ENCODE data around the gene C3. TPM values are rescaled to one million over a fixed set of nuclear protein-coding genes. Genes with fewer than 3 reads are reported as not detected.
A peak's percentile ranks its signal among the peaks of the same experiment; 100 is the strongest.
"Not testable (repeated sequence)": the region's sequence is repeated elsewhere in the genome, so short reads cannot be mapped to it uniquely, and the experiment has no call there.

The C3 gene
- total and polyA plus RNA-seq, 7 donors = 9.0 to 1,284 (median 317) TPM

DNA sequence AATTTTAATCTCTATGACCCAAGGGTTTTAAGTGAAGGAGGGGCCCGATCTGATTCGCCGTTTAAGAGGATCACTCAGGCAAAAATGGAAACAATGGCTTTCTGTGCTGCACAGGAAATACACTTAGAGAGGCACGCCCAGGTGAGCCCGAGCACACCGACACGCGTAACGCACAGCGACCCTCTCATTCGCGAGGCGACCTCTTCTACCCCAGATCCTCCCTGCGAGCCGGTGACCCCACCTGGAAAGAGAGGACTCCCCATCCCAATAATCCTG is 46.6 kb upstream of the C3 start:
- intact Hi-C loops (cut with DNase I) = no loop called here
- H3K27ac ChIP-seq = no peak overlapping the region
- peaks cover 0 to 11% (median 10%) of the 10 kb centered on the region in 4 donors for H3K4me1 ChIP-seq
- no peaks in the 10 kb centered on the region for H3K36me3 ChIP-seq
- peaks cover 20 to 50% (median 41%) of the 10 kb centered on the region in 3 donors for H3K27me3 ChIP-seq
- no peaks in the 10 kb centered on the region for H3K9me3 ChIP-seq
- no peak for DNase-seq
- peak overlapping the region in 3 of 4 donors; percentile 9 to 28 (median 26) for H3K4me3 ChIP-seq
- TF ChIP-seq POLR2AphosphoS5 (IDR thresholded peaks at IDR 0.05) = no peak
- TF ChIP-seq POLR2A (IDR thresholded peaks at IDR 0.05) = no peak
- TF ChIP-seq EP300 (IDR thresholded peaks at IDR 0.05) = no peak
- TF ChIP-seq CTCF (IDR thresholded peaks at IDR 0.05) = no peak
- 1% methylated on average over 15 of the region's 15 CpGs for WGBS, 2 donors

DNA sequence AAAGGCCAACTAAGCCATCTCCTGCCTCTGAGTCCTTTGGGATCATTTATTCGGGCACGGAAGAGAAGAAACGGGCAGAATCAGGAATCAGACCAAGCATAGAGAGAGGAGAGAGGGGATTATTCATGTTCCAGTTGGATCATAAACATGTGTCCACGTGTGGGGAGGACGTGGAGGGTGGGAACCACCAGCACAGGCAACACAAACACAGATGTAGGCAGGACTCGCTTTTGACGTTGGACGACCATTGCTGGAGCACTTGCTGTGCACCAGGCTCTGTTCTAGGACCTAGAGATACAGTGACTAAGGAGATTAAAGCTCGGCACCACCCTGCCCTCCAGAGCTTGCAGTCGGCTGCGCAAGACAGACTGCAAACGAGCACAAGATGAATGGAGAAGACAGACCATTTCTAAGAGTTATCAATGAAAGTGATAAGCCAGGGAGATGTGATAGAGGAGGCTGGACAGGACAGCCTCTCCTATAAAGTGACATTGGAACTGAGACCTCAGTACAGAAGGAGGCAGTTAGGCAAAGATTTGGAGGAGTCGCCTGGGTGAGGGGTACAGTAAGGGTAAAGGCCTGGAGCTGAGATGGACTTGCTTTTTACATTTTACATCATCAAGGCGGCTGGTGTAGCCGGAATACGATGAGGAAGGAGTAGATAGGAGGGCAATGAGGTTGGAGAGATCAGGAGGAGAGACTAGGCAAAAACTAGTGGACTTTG is 46.1 kb upstream of the C3 start:
- 7 to 39% methylated on average over 16 of the region's 16 CpGs for WGBS, 2 donors
- intact Hi-C loops (cut with DNase I) = no loop called here
- peaks cover 0 to 11% (median 10%) of the 10 kb centered on the region in 4 donors for H3K4me1 ChIP-seq
- H3K27me3 ChIP-seq = peaks cover 20 to 46% (median 41%) of the 10 kb centered on the region in 3 donors
- H3K9me3 ChIP-seq = no peaks in the 10 kb centered on the region
- H3K4me3 ChIP-seq = peak overlapping the region in 1 of 4 donors; percentile 26
- DNase-seq = no peak
- no peaks in the 10 kb centered on the region for H3K36me3 ChIP-seq
- H3K27ac ChIP-seq = peak overlapping the region in 2 of 4 donors; percentile 1 to 24
- TF ChIP-seq POLR2A (IDR thresholded peaks at IDR 0.05) (no peak), POLR2AphosphoS5 (IDR thresholded peaks at IDR 0.05) (no peak), CTCF (IDR thresholded peaks at IDR 0.05) (no peak), EP300 (IDR thresholded peaks at IDR 0.05) (no peak)

DNA sequence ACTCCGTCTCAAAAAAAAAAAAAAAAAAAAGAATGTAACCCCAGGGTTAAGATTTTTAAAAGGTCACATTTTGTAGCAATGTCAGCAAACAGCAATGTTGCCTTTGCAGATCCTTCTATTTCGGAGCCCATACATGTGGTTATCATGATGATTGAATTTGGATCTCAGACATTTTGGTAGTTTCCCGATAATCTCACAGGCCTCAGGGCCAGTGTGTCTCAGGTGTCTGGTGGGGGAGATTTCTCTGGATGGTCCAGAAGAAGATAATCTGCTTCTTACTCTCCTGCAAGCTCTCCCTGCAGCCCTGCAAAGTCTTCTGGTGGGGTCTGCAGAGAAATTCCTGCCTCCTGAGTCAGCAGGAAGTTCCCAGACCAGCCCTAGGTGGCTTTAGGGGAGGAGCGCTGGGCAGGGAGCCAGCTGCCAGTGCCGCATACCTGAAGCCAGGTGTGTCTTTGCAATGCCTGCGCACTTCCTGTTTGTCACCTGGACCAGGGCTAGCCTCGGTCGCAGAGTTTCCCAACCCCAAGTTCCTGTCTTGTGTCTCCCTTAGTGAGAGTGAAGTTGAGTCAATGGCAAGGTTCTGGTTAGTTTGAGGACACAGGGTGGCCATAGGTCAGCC is 45.4 kb upstream of the C3 start:
- no peak overlapping the region for H3K4me3 ChIP-seq
- DNase-seq = no peak
- TF ChIP-seq EP300 (IDR thresholded peaks at IDR 0.05) = no peak
- TF ChIP-seq POLR2A (IDR thresholded peaks at IDR 0.05) = peak in 1 of 2 donors; percentile 57
- peak in 1 of 4 donors; percentile 18 for TF ChIP-seq POLR2AphosphoS5 (IDR thresholded peaks at IDR 0.05)
- TF ChIP-seq CTCF (IDR thresholded peaks at IDR 0.05) = no peak
- intact Hi-C loops (cut with DNase I) = no loop called here
- H3K4me1 ChIP-seq = peaks cover 0 to 11% (median 10%) of the 10 kb centered on the region in 4 donors
- no peaks in the 10 kb centered on the region for H3K36me3 ChIP-seq
- peak overlapping the region in 2 of 4 donors; percentile 1 to 24 for H3K27ac ChIP-seq
- H3K9me3 ChIP-seq = no peaks in the 10 kb centered on the region
- WGBS, 2 donors = 17 to 38% methylated on average over 8 of the region's 8 CpGs
- H3K27me3 ChIP-seq = peaks cover 20 to 46% (median 41%) of the 10 kb centered on the region in 3 donors

GRCh38 chr19:6762253-6762797 is 41.9 kb upstream of the C3 start:
- intact Hi-C loops (cut with DNase I); H3K36me3 ChIP-seq; H3K9me3 ChIP-seq; H3K27ac ChIP-seq; H3K4me3 ChIP-seq; H3K4me1 ChIP-seq; DNase-seq: not testable (repeated sequence)
- WGBS, 2 donors = 81 to 91% methylated on average over 8 of the region's 8 CpGs
- peaks cover 15 to 35% (median 23%) of the 10 kb centered on the region in 3 donors for H3K27me3 ChIP-seq

- no peaks in the 10 kb centered on the region for H3K36me3 ChIP-seq
- WGBS, 2 donors = 82 to 83% methylated on average over 4 of the region's 4 CpGs
- peaks cover 5 to 23% (median 12%) of the 10 kb centered on the region in 3 donors for H3K27me3 ChIP-seq
- intact Hi-C loops (cut with DNase I) = no loop called here
- H3K27ac ChIP-seq = no peak overlapping the region
- H3K4me1 ChIP-seq = no peaks in the 10 kb centered on the region
- no peaks in the 10 kb centered on the region for H3K9me3 ChIP-seq
- no peak for DNase-seq
- no peak overlapping the region for H3K4me3 ChIP-seq
- TF ChIP-seq CTCF (IDR thresholded peaks at IDR 0.05) (no peak), POLR2A (IDR thresholded peaks at IDR 0.05) (no peak)
These were observed 40.7 kb upstream of the C3 start for GRCh38 chr19:6761053-6761676.
